SK-N-SH (cell line): ENCODE data around the gene TMEM117. TPM values are rescaled to one million over a fixed set of nuclear protein-coding genes. Genes with fewer than 3 reads are reported as not detected.

Experiments
- CTCF ChIA-PET: fragments of 300-600, 350-600 bp; formaldehyde crosslinking; extraction: SDS; loops from one replicate; lab custom pipeline; 2021; lab: Yijun Ruan, JAX
- POLR2A ChIA-PET: fragments of 350-600 bp; sonication (Branson Sonifier 250); formaldehyde crosslinking; extraction: SDS; loops from one replicate; lab custom pipeline; 2020; ENCODE audit warnings: antibody characterized with exemption, inconsistent platforms; lab: Yijun Ruan, JAX
- DNase-seq: peaks from one replicate; pipeline ENCODE4 v3.0.0; 2012
- H2AFZ ChIP-seq: fragments of 200-600 bp; sonication (generic); 2 replicates; pipeline ENCODE4 v1.8.1; 2016; ENCODE audit warnings: antibody characterized with exemption, mild to moderate bottlenecking, low read depth
- H3F3A ChIP-seq: fragments of 200-600 bp; sonication (generic); replicated peaks from 2 replicates; pipeline ENCODE3; 2016; ENCODE audit warnings: antibody characterized with exemption, mild to moderate bottlenecking; ENCODE audit not compliant: insufficient read depth
- H3K27ac ChIP-seq, 2 experiments: fragments of 200-500 bp in 1 of 2; fragments of 200-600 bp in 1 of 2; sonication (Bioruptor generic) in 1 of 2; sonication (generic), shearing (Covaris generic) in 1 of 2; 2 replicates each; pipeline versions ENCODE4 v1.5.1 to v1.6.1; 2014 to 2016; ENCODE audit warnings: low read depth in 2 of 2, inconsistent platforms in 1 of 2, low read length in 1 of 2, mild to moderate bottlenecking in 1 of 2, mixed read lengths in 1 of 2
- H3K27me3 ChIP-seq: fragments of 200-600 bp; sonication (generic), shearing (Covaris generic); 2 replicates; pipeline ENCODE4 v1.6.1; 2016; ENCODE audit warnings: mixed run types; ENCODE audit not compliant: insufficient read depth
- H3K36me3 ChIP-seq, 2 experiments: fragments of 200-500 bp in 1 of 2; fragments of 200-600 bp in 1 of 2; sonication (Bioruptor generic) in 1 of 2; sonication (generic) in 1 of 2; replicated peaks in 1 of 2; 2 replicates each; pipeline versions ENCODE3 to v1.5.1; 2014 to 2016; ENCODE audit warnings: low read length in 1 of 2, mild to moderate bottlenecking in 1 of 2; ENCODE audit not compliant: insufficient read depth in 2 of 2, control insufficient read depth in 1 of 2
- H3K4me1 ChIP-seq, 2 experiments: fragments of 200-500 bp in 1 of 2; fragments of 200-600 bp in 1 of 2; sonication (Bioruptor generic) in 1 of 2; sonication (generic), shearing (Covaris generic) in 1 of 2; 2 replicates each; pipeline versions ENCODE4 v1.5.1 to v1.6.1; 2014 to 2016; ENCODE audit warnings: low read depth in 1 of 2, low read length in 1 of 2, mixed run types in 1 of 2; ENCODE audit not compliant: insufficient read depth in 2 of 2, control insufficient read depth in 1 of 2
- H3K4me2 ChIP-seq: fragments of 200-600 bp; sonication (generic), shearing (Covaris generic); 2 replicates; pipeline ENCODE4 v1.6.1; 2017; ENCODE audit warnings: mixed run types
- H3K4me3 ChIP-seq, 2 experiments: fragments of 200-500 bp in 1 of 2; fragments of 200-600 bp in 1 of 2; sonication (Bioruptor generic) in 1 of 2; sonication (generic), shearing (Covaris generic) in 1 of 2; 2 replicates each; pipeline versions ENCODE4 v1.5.1 to v1.8.1; 2014 to 2016; ENCODE audit warnings: low read depth in 2 of 2, inconsistent platforms in 1 of 2, low read length in 1 of 2, mild to moderate bottlenecking in 1 of 2, mixed read lengths in 1 of 2, moderate library complexity in 1 of 2
- H3K79me2 ChIP-seq: fragments of 200-600 bp; sonication (generic); 2 replicates; pipeline ENCODE4 v1.8.1; 2017; ENCODE audit warnings: mild to moderate bottlenecking; ENCODE audit not compliant: insufficient read depth
- H3K9ac ChIP-seq: fragments of 200-600 bp; sonication (generic); 2 replicates; pipeline ENCODE4 v1.6.1; 2017; ENCODE audit warnings: mixed run types
- H3K9me2 ChIP-seq: fragments of 200-600 bp; sonication (generic); 2 replicates; pipeline ENCODE4 v1.6.1; 2017; ENCODE audit warnings: mixed run types
- H3K9me3 ChIP-seq: fragments of 200-600 bp; sonication (generic); 2 replicates; pipeline ENCODE4 v1.6.1; 2017; ENCODE audit warnings: mixed run types, mild to moderate bottlenecking, moderate library complexity
- H4K20me1 ChIP-seq: fragments of 200-600 bp; sonication (generic); 2 replicates; pipeline ENCODE4 v1.6.1; 2017; ENCODE audit warnings: mild to moderate bottlenecking, mixed run types; ENCODE audit not compliant: insufficient read depth
- FOSL2 ChIP-seq: IDR thresholded peaks from 2 replicates; pipeline ENCODE4 v1.4.0; 2012; ENCODE audit warnings: low read depth, mild to moderate bottlenecking, moderate library complexity, borderline replicate concordance
- RAD21 ChIP-seq: IDR thresholded peaks from 2 replicates; pipeline ENCODE4 v1.6.1; 2012; ENCODE audit warnings: mild to moderate bottlenecking, low read length
- SMC3 ChIP-seq: IDR thresholded peaks from 2 replicates; pipeline ENCODE4 v1.6.1; 2012; ENCODE audit warnings: low read depth, low read length, improper control_type of control experiment
- YY1 ChIP-seq: IDR thresholded peaks from 2 replicates; pipeline ENCODE4 v1.4.0; 2012; ENCODE audit warnings: low read depth, mild to moderate bottlenecking
- polyA plus RNA-seq, 3 experiments: library from polyadenylated mRNA; depleted of rRNA; stranded (reverse); fragments of >200 nt; gene quantifications; 2 replicates each; pipeline ENCODE4 v1.2.3, GENCODE V29; 2012
- TF ChIP-seq, protein P1 (sequence below): fragments of 150-350 bp; IDR thresholded peaks from 2 replicates; pipeline ENCODE4 v1.6.1; 2017; ENCODE audit warnings: antibody characterized with exemption, low read length, low read depth, borderline replicate concordance
- TF ChIP-seq, protein P2 (sequence below): IDR thresholded peaks from 2 replicates; pipeline ENCODE4 v1.4.0; 2012; ENCODE audit warnings: low read depth, borderline replicate concordance
- TF ChIP-seq, protein P3 (sequence below): fragments of 200-600 bp; sonication (generic); IDR thresholded peaks from 2 replicates; pipeline ENCODE4 v1.6.1; 2017; ENCODE audit warnings: antibody characterized with exemption, mild to moderate bottlenecking, moderate library complexity
- TF ChIP-seq, protein P4 (sequence below): IDR thresholded peaks from 2 replicates; pipeline ENCODE4 v1.4.0; 2012; ENCODE audit warnings: low read depth, borderline replicate concordance

Gene TMEM117
- polyA plus RNA-seq, 1 of the 3 experiments (the other 2 are of a cell fraction) = 0.81 TPM

DNA sequence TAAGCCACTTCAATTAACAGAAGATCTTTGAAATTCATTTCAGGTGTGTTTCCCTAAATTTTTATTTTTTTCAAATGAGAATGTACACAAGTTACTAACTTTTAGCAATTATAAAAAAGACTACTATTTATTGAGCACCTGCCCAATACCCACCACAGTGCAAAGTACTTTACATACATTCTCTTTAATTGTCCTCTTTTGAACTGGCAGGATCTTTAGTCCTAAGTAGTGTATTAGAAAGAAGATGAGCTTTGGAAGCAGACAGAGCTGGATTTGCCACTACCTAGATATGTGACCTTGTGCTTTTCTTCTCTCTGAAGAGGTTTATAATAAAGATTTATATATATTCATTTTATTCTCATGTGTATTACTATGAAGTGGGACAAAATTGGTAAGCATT is 63.7 kb downstream of the TMEM117 start:
- Histone ChIP-seq H3K9me3 (no peaks in the 10 kb centered on the region), H3K9ac (no peak overlapping the region), H3K27ac (no peak overlapping the region), H3K9me2 (no peaks in the 10 kb centered on the region), H2AFZ (no peak overlapping the region), H3K4me3 (no peak overlapping the region), H3K4me2 (no peak overlapping the region), H3K4me1 (no peaks in the 10 kb centered on the region), H4K20me1 (no peaks in the 10 kb centered on the region), H3K36me3 (no peaks in the 10 kb centered on the region), H3F3A (no peaks in the 10 kb centered on the region), H3K27me3 (no peaks in the 10 kb centered on the region), H3K79me2 (no peaks in the 10 kb centered on the region)
- ChIA-PET CTCF (no interaction called here), POLR2A (no interaction called here)
- TF ChIP-seq, protein P1, sequence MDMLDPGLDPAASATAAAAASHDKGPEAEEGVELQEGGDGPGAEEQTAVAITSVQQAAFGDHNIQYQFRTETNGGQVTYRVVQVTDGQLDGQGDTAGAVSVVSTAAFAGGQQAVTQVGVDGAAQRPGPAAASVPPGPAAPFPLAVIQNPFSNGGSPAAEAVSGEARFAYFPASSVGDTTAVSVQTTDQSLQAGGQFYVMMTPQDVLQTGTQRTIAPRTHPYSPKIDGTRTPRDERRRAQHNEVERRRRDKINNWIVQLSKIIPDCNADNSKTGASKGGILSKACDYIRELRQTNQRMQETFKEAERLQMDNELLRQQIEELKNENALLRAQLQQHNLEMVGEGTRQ = no peak
- no peak for TF ChIP-seq SMC3
- no peak for TF ChIP-seq FOSL2
- no peak for TF ChIP-seq YY1
- TF ChIP-seq, protein P2, sequence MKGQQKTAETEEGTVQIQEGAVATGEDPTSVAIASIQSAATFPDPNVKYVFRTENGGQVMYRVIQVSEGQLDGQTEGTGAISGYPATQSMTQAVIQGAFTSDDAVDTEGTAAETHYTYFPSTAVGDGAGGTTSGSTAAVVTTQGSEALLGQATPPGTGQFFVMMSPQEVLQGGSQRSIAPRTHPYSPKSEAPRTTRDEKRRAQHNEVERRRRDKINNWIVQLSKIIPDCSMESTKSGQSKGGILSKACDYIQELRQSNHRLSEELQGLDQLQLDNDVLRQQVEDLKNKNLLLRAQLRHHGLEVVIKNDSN = no peak
- no peak for DNase-seq

DNA sequence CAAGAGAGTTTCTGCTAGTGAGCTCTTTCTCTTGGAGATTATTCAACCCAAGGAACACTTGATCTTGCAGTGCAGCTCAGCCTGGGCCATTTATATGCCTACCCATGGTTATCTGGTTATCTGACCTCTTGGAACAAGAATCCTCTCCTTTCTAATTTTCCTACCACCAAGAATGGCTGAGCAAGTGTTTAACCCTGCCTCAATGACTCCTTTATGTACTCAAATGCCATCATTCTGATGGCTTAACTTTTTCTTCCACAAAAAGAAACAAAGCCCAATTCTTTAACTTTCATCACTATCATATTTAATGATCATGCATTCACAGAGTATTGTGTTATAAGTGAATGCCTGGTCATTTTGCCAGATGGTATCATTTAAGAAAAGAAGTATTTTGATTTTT is 67.8 kb downstream of the TMEM117 start:
- Histone ChIP-seq H3K27me3 (no peaks in the 10 kb centered on the region), H3K79me2 (no peaks in the 10 kb centered on the region), H4K20me1 (no peaks in the 10 kb centered on the region), H3K36me3 (no peaks in the 10 kb centered on the region), H3K27ac (no peak overlapping the region), H3K9ac (no peak overlapping the region), H3K4me2 (no peak overlapping the region), H3K4me3 (no peak overlapping the region), H2AFZ (no peak overlapping the region), H3K9me2 (no peaks in the 10 kb centered on the region), H3F3A (no peaks in the 10 kb centered on the region), H3K4me1 (no peaks in the 10 kb centered on the region), H3K9me3 (no peaks in the 10 kb centered on the region)
- DNase-seq = no peak
- TF ChIP-seq, protein P3, sequence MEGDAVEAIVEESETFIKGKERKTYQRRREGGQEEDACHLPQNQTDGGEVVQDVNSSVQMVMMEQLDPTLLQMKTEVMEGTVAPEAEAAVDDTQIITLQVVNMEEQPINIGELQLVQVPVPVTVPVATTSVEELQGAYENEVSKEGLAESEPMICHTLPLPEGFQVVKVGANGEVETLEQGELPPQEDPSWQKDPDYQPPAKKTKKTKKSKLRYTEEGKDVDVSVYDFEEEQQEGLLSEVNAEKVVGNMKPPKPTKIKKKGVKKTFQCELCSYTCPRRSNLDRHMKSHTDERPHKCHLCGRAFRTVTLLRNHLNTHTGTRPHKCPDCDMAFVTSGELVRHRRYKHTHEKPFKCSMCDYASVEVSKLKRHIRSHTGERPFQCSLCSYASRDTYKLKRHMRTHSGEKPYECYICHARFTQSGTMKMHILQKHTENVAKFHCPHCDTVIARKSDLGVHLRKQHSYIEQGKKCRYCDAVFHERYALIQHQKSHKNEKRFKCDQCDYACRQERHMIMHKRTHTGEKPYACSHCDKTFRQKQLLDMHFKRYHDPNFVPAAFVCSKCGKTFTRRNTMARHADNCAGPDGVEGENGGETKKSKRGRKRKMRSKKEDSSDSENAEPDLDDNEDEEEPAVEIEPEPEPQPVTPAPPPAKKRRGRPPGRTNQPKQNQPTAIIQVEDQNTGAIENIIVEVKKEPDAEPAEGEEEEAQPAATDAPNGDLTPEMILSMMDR = no peak
- TF ChIP-seq RAD21 (no peak), FOSL2 (no peak)
- TF ChIP-seq, protein P4, sequence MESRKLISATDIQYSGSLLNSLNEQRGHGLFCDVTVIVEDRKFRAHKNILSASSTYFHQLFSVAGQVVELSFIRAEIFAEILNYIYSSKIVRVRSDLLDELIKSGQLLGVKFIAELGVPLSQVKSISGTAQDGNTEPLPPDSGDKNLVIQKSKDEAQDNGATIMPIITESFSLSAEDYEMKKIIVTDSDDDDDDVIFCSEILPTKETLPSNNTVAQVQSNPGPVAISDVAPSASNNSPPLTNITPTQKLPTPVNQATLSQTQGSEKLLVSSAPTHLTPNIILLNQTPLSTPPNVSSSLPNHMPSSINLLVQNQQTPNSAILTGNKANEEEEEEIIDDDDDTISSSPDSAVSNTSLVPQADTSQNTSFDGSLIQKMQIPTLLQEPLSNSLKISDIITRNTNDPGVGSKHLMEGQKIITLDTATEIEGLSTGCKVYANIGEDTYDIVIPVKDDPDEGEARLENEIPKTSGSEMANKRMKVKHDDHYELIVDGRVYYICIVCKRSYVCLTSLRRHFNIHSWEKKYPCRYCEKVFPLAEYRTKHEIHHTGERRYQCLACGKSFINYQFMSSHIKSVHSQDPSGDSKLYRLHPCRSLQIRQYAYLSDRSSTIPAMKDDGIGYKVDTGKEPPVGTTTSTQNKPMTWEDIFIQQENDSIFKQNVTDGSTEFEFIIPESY = no peak
- ChIA-PET CTCF (no interaction called here), POLR2A (no interaction called here)
